GM19238 (cell line): ENCODE measurements around the gene LENG1.
"Not testable (repeated sequence)": the region's sequence is repeated elsewhere in the genome, so short reads cannot be mapped to it uniquely, and the experiment has no call there.

Experiments
- DNase-seq: peaks from one replicate; pipeline ENCODE4 v3.0.0; 2011; ENCODE audit warnings: low spot score; ENCODE audit not compliant: insufficient read length

LENG1 gene

GRCh38 chr19:54189735-54190502 lies 30.4 kb upstream of the LENG1 start:
- DNase-seq: peak; percentile 92

- peak; percentile 82 for DNase-seq
Observed at GRCh38 chr19:54189145-54189734, 29.7 kb upstream of the LENG1 start, which contains the start of gene MBOAT7. Gene MBOAT7, minus strand, starts transcription at chr19:54189580. Its CDS starts 1,072 bp downstream, at chr19:54188508.

- no peak for DNase-seq
Observed at GRCh38 chr19:54188215-54188871, 28.8 kb upstream of the LENG1 start.

GRCh38 chr19:54186934-54187381 lies 27.4 kb upstream of the LENG1 start:
- no peak for DNase-seq

- no peak for DNase-seq
Observed at GRCh38 chr19:54186351-54186750, 26.8 kb upstream of the LENG1 start.

GRCh38 chr19:54183431-54183830 lies 23.9 kb upstream of the LENG1 start:
- no peak for DNase-seq

- not testable (repeated sequence) for DNase-seq
Observed at GRCh38 chr19:54181894-54182293, 22.4 kb upstream of the LENG1 start.

GRCh38 chr19:54180691-54181091 lies 21.2 kb upstream of the LENG1 start:
- no peak for DNase-seq

GRCh38 chr19:54179921-54180461 lies 20.5 kb upstream of the LENG1 start:
- DNase-seq: no peak

- no peak for DNase-seq
Observed at GRCh38 chr19:54179262-54179852, 19.8 kb upstream of the LENG1 start.

GRCh38 chr19:54178581-54179261 lies 19.2 kb upstream of the LENG1 start:
- DNase-seq: no peak

GRCh38 chr19:54173951-54174834 lies 14.7 kb upstream of the LENG1 start:
- DNase-seq: no peak

- no peak for DNase-seq
Observed at GRCh38 chr19:54173359-54173699, 13.8 kb upstream of the LENG1 start.

GRCh38 chr19:54172471-54173358 lies 13.2 kb upstream of the LENG1 start, which contains the start of gene TMC4:
Gene TMC4, minus strand, starts transcription at chr19:54173160. Its CDS starts 43 bp downstream, at chr19:54173117.
- DNase-seq: no peak

GRCh38 chr19:54171736-54172431 lies 12.4 kb upstream of the LENG1 start:
- DNase-seq: not testable (repeated sequence)

- DNase-seq: no peak
Observed at GRCh38 chr19:54169149-54169740, 9.7 kb upstream of the LENG1 start.

GRCh38 chr19:54168174-54168917 lies 8.8 kb upstream of the LENG1 start:
- DNase-seq: peak; percentile 92
